GM21619 (cell line): ENCODE measurements around the gene ORC1.

ENCODE experiments used
- ATAC-seq: cut with Tn5 transposase; IDR thresholded peaks from one replicate; pipeline ENCODE4 v1.9.1; 2021; ENCODE audit not compliant: unreplicated experiment

ORC1 gene

DNA sequence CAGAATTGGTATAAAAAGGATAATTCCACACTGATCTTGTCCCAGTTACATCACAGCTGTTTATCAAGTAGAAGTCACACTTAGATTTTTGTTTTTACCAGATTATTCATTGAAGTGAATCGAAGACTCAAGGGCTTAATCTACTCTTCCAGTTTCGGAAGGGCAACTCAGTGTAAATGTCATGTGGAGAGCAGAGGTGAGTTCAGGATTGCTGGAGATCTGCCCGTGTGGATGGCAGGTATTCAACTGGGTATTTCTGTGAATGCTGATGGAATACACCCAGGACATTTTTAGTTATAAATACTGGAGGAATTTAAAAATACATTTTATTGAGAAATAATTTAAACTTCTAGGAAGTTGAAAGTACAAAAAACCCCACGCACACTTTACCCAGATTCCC lies 57.6 kb downstream of the ORC1 start:
- no peak for ATAC-seq

DNA sequence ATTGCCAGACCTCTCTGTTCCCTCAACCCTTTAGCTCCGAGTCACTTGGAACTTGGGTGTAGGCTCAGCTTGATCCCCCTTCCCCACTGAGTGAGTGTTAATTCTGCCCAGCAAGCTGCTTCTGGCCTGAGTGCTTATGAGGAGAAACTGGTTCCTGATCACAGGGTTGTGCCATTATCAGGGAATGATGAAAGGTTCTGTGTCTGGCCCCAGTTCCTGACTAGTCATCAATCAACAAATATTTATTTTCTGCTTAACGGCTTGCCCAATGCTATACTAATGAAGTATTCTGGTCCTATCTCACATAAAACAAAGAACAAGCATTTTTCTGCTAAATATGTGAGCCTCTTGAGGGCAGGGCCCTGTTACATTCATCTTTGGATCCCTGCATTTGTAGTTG lies 59.0 kb downstream of the ORC1 start:
- no peak for ATAC-seq

DNA sequence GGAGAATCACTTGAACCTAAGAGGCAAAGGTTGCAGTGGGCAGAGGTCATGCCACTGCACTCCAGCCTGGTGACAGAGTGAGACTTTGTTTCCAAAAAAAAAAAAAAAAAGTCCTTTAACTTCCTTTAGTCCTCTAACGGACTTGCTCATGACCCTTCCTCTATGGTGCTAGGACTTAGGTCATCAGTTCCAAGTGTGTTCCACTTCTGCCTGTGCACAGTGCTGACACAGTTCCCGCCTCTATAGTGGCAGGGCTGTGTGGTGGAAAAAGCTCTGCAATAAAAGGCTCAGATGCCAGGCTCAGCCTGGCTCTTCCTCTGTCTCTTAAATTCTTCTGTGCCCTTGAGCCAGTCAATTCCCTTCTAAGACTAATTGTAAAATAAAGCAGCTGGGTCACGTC lies 60.2 kb downstream of the ORC1 start:
- ATAC-seq: no peak

DNA sequence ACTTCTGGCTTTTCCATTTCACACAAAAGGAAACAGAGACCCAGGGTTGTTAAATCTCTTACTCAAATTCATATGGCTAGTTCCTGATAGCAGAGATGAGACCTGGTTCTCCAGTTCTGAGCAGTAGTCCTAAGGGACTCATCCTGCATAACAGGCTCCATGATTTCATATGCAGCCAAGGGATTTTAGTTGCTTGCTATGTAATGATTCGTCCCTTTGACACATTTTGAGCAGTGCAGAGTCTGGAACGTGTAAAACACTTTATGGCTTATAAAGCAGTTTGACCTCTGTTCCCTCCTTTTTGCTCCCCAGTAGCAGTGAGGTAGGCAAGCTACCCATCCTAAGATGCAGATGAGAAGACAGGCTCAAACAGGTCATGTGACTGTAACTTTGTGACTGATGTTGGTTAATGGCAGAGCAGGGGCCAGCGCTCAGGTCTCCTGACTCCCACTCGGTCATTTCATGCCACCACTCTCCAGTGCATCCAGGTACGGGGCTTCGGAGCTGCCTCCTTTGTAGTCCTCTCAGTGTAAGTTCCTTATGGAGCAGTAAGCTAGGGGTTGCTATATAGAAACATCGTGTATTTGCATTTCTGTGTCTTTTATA lies 62.5 kb downstream of the ORC1 start:
- no peak for ATAC-seq

DNA sequence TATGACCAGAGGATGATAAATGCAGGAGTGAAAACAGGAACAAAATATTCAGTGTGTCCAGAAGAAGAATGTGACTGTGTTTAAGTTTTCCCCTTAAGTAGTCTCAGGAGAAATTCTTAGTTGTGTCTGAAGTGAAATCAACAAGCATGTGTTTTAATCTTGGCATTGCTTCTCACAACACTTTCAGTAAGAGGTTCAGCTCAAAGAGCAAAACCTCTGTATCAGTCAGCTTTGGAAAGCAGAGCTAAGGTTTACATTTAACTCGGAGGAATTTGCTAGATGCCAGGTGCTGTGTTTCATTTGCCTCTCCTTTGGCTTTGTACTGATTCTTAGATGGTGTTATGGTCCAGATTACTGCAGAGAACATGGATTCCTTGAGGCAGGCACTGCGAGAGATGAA lies 66.8 kb downstream of the ORC1 start:
- ATAC-seq: no peak

DNA sequence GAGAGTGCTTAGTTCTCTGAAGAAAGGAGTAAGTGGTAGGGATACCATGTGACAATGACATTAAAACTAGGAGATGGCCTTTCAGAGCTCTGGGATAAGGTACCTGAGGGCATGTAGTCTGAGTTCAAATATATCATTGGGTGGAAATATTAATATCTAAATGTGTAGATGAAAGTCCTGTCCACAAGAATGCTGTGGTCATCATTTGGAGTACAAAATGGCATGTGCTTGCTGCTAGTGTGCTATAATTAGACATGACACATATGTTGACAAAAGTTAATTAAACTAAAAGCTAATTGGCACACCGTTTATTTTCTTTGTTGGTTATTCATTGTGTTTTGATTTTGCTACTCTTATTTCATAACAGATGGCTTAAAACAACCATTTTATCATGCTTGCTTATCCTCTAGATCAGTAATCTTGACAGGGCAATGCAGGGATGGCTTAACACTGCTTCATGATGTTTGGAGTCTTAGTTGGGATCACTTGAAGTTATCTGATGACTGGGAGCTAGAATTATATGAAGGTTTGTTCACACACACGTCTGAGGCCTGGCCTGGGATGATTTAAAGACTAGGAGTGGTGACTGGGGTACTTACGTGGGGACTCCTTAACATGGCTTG lies 69.2 kb downstream of the ORC1 start:
- no peak for ATAC-seq

DNA sequence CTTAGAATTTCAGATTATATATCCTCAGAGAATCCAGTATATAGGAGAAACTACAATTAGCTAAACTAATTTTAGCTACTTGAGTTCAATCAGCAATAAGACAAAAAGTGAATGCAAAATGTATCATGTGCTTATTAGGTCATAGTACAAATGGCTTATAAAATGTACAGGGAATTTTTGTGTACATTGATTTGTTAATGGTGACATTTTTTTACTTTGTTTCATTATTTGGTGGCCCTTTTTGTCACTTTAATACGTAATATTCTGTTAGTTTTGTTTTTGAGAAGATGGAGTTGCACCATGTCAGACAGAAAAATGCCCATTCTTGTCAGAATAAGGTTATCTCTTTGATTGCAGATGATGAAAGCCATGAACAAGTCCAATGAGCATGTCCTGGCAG lies 71.8 kb downstream of the ORC1 start:
- ATAC-seq: no peak

DNA sequence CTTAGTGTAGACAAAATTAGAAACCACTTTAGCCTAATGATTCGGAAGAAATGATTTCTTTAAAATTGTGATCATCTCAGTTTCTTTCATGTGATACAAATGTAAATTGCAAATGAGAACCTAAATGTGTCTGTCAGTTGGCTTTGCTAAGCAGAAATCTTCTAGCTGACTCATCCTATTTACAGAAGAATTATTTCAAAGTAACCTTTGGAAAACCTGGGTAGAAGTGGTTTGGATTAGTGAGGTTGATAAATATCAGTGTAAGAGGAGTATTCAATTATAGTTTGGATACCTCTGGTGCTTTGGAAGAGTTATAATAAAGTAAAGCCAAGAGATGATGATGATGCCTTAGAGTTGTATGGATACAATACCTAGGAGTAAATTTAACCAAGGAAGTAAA lies 75.6 kb downstream of the ORC1 start:
- no peak for ATAC-seq

DNA sequence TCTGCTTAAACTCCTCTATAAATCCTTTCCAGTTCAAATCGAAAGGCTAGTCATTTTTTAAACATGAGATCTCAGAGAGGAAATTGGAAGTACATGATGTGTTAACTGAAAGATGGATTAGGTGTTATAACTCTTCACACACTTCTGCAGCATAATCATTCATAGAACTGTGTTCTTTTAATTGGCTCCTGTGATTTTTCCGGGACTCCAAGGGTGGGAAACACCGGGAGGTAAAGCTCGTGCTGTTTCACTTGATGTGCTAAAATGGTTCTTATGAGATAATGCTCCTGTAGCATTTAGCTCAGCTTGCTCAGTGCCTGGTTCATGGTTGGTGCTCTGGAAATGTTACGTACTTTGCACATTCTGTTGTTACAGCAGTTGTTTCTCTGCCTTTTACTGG lies 78.4 kb downstream of the ORC1 start:
- no peak for ATAC-seq

DNA sequence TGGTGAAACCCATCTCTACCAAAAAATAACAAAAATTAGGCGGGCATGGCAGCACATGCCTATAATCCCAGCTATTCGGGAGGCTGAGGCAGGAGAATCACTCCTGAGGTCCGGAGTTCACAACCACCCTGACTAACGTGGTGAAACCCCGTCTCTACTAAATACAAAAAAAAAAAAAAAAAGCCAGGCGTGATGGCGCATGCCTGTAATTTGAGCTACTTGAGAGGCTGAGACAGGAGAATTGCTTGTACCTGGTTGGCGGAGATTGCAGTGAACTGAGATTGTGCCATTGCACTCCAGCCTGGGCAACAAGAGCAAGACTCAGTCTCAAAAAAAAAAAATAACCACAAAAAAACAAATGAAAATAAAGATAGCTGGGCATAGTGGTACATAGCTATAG lies 80.5 kb downstream of the ORC1 start:
- no peak for ATAC-seq
